ENCODE measurements around the gene TLR1.
A peak's percentile ranks its signal among the peaks of the same experiment; 100 is the strongest.
"Not testable (repeated sequence)": the region's sequence is repeated elsewhere in the genome, so short reads cannot be mapped to it uniquely, and the experiment has no call there.

Gene TLR1

DNA sequence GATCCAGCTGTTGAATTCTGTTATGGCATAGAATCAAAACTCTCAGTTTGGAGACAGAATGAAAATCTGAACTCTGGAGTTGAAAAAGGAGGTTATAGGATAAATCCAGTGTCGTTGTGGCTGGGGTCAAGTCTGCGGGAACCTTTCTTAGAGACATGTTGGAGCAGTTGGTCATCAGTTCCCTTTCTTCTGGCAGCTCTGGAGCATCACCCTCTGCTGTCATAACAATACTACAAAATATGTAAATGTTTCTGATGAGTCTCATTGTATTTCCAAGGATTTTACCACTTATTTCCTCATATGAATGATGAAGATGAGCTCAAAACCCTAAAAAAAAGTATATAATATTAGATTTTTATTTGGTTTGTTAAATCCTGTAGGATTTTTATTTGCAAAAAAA, 29.3 kb downstream of the TLR1 start:
- no peak for DNase-seq (ENCODE audit: low read depth in 2 of 2, low spot score in 1 of 2)

- DNase-seq (ENCODE audit: low read depth in 2 of 2, low spot score in 1 of 2), result no peak
These were observed 30.2 kb downstream of the TLR1 start for GRCh38 chr4:38774181-38774955.

- DNase-seq (ENCODE audit: low read depth in 2 of 2, low spot score in 1 of 2), result not testable (repeated sequence)
These were observed 34.3 kb downstream of the TLR1 start for GRCh38 chr4:38770281-38770680.

- no peak for DNase-seq (ENCODE audit: low read depth in 2 of 2, low spot score in 1 of 2)
These were observed 34.7 kb downstream of the TLR1 start for GRCh38 chr4:38769857-38770256.

- DNase-seq (ENCODE audit: low read depth in 2 of 2, low spot score in 1 of 2), result no peak
These were observed 35.1 kb downstream of the TLR1 start for GRCh38 chr4:38769441-38769840.

DNA sequence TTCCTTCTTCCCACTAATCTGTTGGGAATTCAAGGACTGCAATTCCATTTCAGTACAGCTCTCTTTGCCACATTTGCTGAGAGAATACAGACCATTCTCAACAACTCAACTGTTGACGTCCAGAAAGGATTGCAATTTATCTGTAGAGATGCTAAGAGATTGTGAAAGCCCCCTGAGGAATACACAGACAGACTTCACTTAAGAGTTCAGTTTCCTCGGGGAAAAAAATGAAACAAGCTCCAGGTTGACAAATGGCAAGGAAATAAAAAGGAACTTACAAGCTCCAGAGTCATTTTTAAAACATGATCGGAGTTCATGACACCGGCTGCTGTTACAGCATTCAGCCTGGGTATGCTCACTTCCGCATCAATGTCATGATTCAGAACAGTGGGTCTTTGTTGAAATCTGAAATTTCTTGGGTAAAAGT, 35.6 kb downstream of the TLR1 start:
- no peak for DNase-seq (ENCODE audit: low read depth in 2 of 2, low spot score in 1 of 2)

GRCh38 chr4:38766940-38767339, 37.7 kb downstream of the TLR1 start:
- DNase-seq (ENCODE audit: low read depth in 2 of 2, low spot score in 1 of 2), result not testable (repeated sequence)

DNA sequence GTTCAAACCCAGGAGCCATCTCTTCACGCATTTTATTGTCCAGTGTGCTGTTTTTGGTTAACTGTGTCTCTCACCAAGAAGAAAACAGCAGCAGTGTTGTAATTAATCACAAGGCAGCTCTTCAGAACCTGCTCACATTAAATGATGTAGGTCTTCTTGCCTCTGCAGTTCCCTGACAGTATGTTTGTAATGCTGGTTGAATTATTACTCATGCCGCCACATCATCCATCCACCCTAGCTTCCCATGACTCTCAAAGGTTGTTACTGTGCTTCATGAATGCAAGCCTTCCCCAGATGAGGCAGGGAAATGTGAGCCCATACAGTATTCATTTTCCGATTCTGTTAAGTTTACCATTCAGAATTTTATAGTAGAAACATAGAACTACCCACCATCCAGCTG, 39.2 kb downstream of the TLR1 start:
- no peak for DNase-seq (ENCODE audit: low read depth in 2 of 2, low spot score in 1 of 2)

DNA sequence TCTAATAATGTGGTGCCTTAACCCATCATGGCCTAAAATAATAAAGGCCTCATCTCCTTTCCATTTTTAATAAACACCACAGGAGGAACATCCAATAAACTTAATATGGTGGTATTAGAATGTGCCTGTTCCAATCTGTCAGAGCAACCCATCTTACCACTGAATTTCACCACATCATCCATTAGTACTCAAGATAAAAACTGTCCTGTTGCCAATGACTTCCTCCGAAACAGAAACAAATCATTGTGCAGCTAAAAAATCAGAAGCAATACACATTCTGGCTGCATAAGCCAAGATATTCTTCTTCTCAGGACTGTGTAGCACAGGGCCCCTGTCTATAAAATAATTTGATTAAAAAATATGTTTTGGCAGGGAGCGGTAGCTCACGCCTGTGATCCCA, 40.3 kb downstream of the TLR1 start:
- no peak for DNase-seq (ENCODE audit: low read depth in 2 of 2, low spot score in 1 of 2)

GRCh38 chr4:38762560-38762959, 42.0 kb downstream of the TLR1 start:
- DNase-seq (ENCODE audit: low read depth in 2 of 2, low spot score in 1 of 2), result no peak

DNA sequence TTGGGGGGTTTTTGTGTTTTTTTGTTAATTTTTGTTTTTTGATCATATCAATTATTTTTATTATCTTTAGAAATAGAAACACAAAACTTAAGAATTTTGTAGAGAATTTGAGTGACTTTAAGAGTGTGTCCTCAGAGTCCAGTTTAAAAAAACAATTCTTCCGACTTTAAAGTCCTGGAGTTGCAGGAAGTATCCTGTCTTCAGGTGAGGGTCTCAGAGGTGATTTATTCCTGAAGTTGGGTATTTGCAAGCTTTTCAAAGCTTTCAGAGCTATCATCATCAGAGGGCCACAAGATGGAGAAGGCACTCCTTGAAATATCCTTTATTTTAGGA, 44.8 kb downstream of the TLR1 start:
- no peak for DNase-seq (ENCODE audit: low read depth in 2 of 2, low spot score in 1 of 2)

GRCh38 chr4:38759113-38759789, 45.3 kb downstream of the TLR1 start:
- peak in 1 of 2 donors; percentile 33 for DNase-seq (ENCODE audit: low read depth in 2 of 2, low spot score in 1 of 2)

- no peak for DNase-seq (ENCODE audit: low read depth in 2 of 2, low spot score in 1 of 2)
These were observed 46.5 kb downstream of the TLR1 start for GRCh38 chr4:38757945-38758600.

DNA sequence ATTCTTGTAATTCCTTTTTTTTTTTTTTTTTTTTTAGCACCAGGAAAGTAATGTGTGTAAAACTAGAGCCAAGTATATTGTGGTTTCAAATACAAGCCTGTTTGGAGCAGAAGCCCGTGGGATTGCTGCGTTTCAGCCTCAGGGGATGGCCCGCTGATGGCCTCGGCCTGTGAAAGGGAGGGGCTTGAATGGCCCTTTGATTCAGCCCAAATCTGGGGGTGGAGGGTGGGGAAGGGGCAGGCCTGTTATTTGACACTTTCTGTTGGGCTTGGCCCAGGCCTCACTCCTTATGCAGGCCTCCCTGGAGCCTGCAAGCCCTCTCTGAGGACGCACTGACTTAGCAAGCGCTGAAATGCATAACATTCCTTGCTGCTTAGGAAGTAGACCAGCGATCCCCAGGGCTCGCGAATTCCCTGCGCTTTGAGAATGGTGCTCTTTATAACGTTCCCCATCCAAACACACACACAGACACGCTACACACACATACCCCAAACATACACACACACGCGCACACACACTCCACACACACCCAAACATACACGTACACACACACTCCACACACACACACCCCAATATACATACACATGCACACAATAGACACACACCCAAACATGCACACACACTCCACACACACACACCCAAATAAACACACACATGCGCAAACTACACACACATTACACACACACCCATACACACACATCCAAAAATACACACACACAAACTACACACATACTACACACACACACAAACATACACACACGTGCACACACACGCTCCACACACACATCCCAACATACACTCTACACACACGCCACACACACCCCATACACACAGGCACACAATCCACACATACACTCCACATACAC, 51.4 kb downstream of the TLR1 start:
- DNase-seq (ENCODE audit: low read depth in 2 of 2, low spot score in 1 of 2), result no peak

DNA sequence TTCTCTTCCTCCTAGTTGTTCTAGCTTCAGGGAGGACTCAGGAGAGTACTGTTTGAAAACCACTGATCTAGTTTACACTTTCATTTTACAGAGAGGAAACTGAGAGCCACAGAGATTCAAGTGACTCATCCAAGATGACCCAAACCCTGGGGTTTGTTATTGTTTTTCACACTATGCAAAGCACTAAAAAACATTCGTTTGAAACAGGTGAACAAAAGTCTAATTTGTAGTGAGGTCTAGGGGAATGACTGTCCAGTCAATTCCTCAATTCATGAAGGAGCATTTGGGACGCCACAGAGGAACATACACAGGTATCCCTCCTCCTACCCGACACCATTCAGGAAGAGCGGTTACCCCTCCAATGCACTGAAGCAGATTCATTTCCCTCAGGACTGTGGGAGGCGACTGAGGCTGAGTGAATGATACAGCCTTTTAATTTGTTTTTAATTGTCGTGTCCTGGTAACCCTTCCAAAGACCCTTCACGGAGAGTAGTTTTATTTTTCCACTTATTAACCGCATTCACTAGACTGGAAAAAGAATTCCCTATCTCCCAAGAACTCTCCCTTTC, 52.1 kb downstream of the TLR1 start:
- DNase-seq (ENCODE audit: low read depth in 2 of 2, low spot score in 1 of 2), result no peak

DNA sequence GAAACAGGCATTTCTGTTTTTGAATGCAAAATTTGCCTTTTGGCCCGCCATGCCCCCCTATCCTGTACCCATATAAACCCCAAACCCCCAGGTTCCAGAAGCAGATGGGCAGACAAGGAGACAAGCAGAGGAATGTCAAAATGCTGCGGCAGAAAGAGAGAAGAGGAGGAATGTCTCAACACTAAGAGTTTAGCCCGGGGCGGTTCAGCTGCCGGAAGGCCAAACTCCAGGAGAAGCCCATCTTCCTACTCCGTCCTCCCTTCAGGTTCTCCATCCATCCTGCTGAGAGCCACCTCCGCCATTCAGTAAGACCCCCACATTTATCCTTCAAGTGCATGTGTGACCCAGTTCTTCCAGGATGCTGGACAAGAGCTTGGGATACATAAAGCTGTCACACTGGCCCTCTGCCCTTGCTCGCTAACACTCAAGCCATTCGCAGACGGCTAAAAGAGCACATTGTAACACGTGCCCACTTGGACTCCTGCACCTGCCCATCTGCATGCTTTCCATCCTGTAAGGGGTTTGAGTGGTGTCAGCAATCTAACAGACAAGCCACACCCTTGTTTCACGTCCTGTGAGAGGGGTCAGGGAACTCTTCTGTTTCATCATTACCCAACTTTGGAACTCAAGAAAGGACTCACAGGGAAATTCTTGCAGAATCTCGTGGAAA, 53.1 kb downstream of the TLR1 start:
- no peak for DNase-seq (ENCODE audit: low read depth in 2 of 2, low spot score in 1 of 2)

DNA sequence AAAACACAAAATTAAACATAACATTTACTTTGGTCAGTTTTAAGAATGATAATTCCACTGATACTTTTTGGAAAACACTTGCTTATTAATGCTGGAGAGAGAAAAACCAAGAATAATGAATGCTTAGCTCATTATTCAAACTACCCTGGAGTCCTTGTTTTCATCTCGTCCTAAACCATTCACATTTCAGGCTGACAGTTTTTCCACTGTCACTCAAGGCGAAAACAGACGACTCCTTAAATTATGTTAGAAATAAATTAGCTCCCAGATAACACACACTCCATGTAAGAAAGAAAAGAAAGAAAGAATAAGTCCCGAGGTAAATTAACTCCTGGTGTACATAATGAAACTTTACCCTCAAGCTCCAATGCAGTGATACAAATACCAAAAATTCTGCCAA, 55.3 kb downstream of the TLR1 start:
- no peak for DNase-seq (ENCODE audit: low read depth in 2 of 2, low spot score in 1 of 2)

DNA sequence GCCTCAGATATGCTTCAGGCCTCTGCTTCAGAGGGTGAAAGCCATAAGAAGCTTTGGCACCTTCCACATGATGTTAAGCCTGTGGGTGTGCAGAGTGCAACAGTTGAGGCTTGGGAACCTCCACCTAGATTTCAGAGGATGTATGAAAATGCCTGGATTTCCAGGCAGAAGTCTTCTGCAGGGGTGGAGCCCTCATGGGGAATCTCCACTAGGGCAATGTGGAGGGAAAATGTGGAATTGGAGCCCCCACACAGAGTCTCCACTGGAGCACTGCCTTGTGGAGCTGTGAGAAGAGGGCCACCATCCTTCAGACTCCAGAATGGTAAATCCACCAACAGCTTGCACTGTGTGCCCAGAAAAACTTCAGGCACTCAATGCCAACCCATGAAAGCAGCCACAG, 57.0 kb downstream of the TLR1 start:
- DNase-seq (ENCODE audit: low read depth in 2 of 2, low spot score in 1 of 2), result no peak

All from stimulated activated CD8-positive, alpha-beta memory T cell treated with anti-CD3 and anti-CD28 coated beads, Interleukin-4, amount 100 ng/mL, for 1 hour (primary cell).